ENCODE measurements around the gene ANOS1.
"Not testable (repeated sequence)": the region's sequence is repeated elsewhere in the genome, so short reads cannot be mapped to it uniquely, and the experiment has no call there.

ANOS1 gene

GRCh38 chrX:8520178-8520577 is 211.8 kb downstream of the ANOS1 start:
- no peak for TF ChIP-seq CTCF (IDR thresholded peaks at IDR 0.05; ENCODE audit: poor library complexity, severe bottlenecking)
- Histone ChIP-seq H3K4me3 (ENCODE audit: severe bottlenecking) (no peak overlapping the region), H3K27me3 (ENCODE audit: insufficient read depth, poor library complexity, severe bottlenecking) (no peaks in the 10 kb centered on the region), H3K9me3 (ENCODE audit: severe bottlenecking) (no peaks in the 10 kb centered on the region), H3K4me1 (ENCODE audit: insufficient read depth, poor library complexity, severe bottlenecking) (peaks cover 6% of the 10 kb centered on the region), H3K27ac (ENCODE audit: poor library complexity, severe bottlenecking) (peak overlapping the region; percentile 26), H3K36me3 (ENCODE audit: low read depth) (no peaks in the 10 kb centered on the region)
- ATAC-seq (ENCODE audit: low read depth): peak; percentile 38
- DNase-seq (ENCODE audit: low spot score): no peak

- DNase-seq (ENCODE audit: low spot score): no peak
- peak; percentile 97 for ATAC-seq (ENCODE audit: low read depth)
- no peaks in the 10 kb centered on the region for H3K9me3 ChIP-seq (ENCODE audit: severe bottlenecking)
- H3K27me3 ChIP-seq (ENCODE audit: insufficient read depth, poor library complexity, severe bottlenecking): no peaks in the 10 kb centered on the region
- no peak for TF ChIP-seq CTCF (IDR thresholded peaks at IDR 0.05; ENCODE audit: poor library complexity, severe bottlenecking)
- no peak overlapping the region for H3K4me3 ChIP-seq (ENCODE audit: severe bottlenecking)
- H3K36me3 ChIP-seq (ENCODE audit: low read depth): no peaks in the 10 kb centered on the region
- peaks cover 12% of the 10 kb centered on the region for H3K4me1 ChIP-seq (ENCODE audit: insufficient read depth, poor library complexity, severe bottlenecking)
- H3K27ac ChIP-seq (ENCODE audit: poor library complexity, severe bottlenecking): peak overlapping the region; percentile 18
These were observed 227.5 kb downstream of the ANOS1 start for GRCh38 chrX:8504451-8504850.

GRCh38 chrX:8502101-8502500 is 229.8 kb downstream of the ANOS1 start:
- ATAC-seq (ENCODE audit: low read depth); H3K4me3 ChIP-seq (ENCODE audit: severe bottlenecking); H3K36me3 ChIP-seq (ENCODE audit: low read depth); H3K27me3 ChIP-seq (ENCODE audit: insufficient read depth, poor library complexity, severe bottlenecking); H3K27ac ChIP-seq (ENCODE audit: poor library complexity, severe bottlenecking); H3K9me3 ChIP-seq (ENCODE audit: severe bottlenecking); DNase-seq (ENCODE audit: low spot score): not testable (repeated sequence)
- peaks cover 12% of the 10 kb centered on the region for H3K4me1 ChIP-seq (ENCODE audit: insufficient read depth, poor library complexity, severe bottlenecking)

GRCh38 chrX:8500203-8500602 is 231.7 kb downstream of the ANOS1 start:
- no peak for TF ChIP-seq CTCF (IDR thresholded peaks at IDR 0.05; ENCODE audit: poor library complexity, severe bottlenecking)
- no peak overlapping the region for H3K27ac ChIP-seq (ENCODE audit: poor library complexity, severe bottlenecking)
- DNase-seq (ENCODE audit: low spot score): no peak
- no peak overlapping the region for H3K4me3 ChIP-seq (ENCODE audit: severe bottlenecking)
- H3K9me3 ChIP-seq (ENCODE audit: severe bottlenecking): no peaks in the 10 kb centered on the region
- H3K36me3 ChIP-seq (ENCODE audit: low read depth): no peaks in the 10 kb centered on the region
- H3K4me1 ChIP-seq (ENCODE audit: insufficient read depth, poor library complexity, severe bottlenecking): peaks cover 12% of the 10 kb centered on the region
- no peak for ATAC-seq (ENCODE audit: low read depth)
- H3K27me3 ChIP-seq (ENCODE audit: insufficient read depth, poor library complexity, severe bottlenecking): no peaks in the 10 kb centered on the region

- not testable (repeated sequence) for H3K4me3 ChIP-seq (ENCODE audit: severe bottlenecking); ATAC-seq (ENCODE audit: low read depth); H3K27me3 ChIP-seq (ENCODE audit: insufficient read depth, poor library complexity, severe bottlenecking); DNase-seq (ENCODE audit: low spot score); H3K4me1 ChIP-seq (ENCODE audit: insufficient read depth, poor library complexity, severe bottlenecking); H3K27ac ChIP-seq (ENCODE audit: poor library complexity, severe bottlenecking); H3K36me3 ChIP-seq (ENCODE audit: low read depth); H3K9me3 ChIP-seq (ENCODE audit: severe bottlenecking)
These were observed 236.9 kb downstream of the ANOS1 start for GRCh38 chrX:8495036-8495435.

GRCh38 chrX:8484360-8484949 is 247.5 kb downstream of the ANOS1 start:
- no peak for TF ChIP-seq CTCF (IDR thresholded peaks at IDR 0.05; ENCODE audit: poor library complexity, severe bottlenecking)
- Histone ChIP-seq H3K9me3 (ENCODE audit: severe bottlenecking) (no peaks in the 10 kb centered on the region), H3K4me1 (ENCODE audit: insufficient read depth, poor library complexity, severe bottlenecking) (no peaks in the 10 kb centered on the region), H3K36me3 (ENCODE audit: low read depth) (no peaks in the 10 kb centered on the region), H3K4me3 (ENCODE audit: severe bottlenecking) (no peak overlapping the region), H3K27ac (ENCODE audit: poor library complexity, severe bottlenecking) (no peak overlapping the region), H3K27me3 (ENCODE audit: insufficient read depth, poor library complexity, severe bottlenecking) (no peaks in the 10 kb centered on the region)
- no peak for DNase-seq (ENCODE audit: low spot score)
- no peak for ATAC-seq (ENCODE audit: low read depth)
